AG09319 (cell line): ENCODE measurements around the gene KLF2.
A peak's percentile ranks its signal among the peaks of the same experiment; 100 is the strongest.

Experiments
- DNase-seq: peaks from one replicate; pipeline ENCODE4 v3.0.0-alpha.2; 2010; ENCODE audit warnings: low read depth; ENCODE audit errors: extremely low read depth
- TF ChIP-seq, protein P1 (sequence below): IDR thresholded peaks from 2 replicates; pipeline ENCODE4 v1.5.1; 2011; ENCODE audit warnings: low read depth, mild to moderate bottlenecking, inconsistent platforms, low read length, moderate library complexity

The KLF2 gene

GRCh38 chr19:16375936-16376185, 51.2 kb downstream of the KLF2 start:
- no peak for DNase-seq
- TF ChIP-seq, protein P1, sequence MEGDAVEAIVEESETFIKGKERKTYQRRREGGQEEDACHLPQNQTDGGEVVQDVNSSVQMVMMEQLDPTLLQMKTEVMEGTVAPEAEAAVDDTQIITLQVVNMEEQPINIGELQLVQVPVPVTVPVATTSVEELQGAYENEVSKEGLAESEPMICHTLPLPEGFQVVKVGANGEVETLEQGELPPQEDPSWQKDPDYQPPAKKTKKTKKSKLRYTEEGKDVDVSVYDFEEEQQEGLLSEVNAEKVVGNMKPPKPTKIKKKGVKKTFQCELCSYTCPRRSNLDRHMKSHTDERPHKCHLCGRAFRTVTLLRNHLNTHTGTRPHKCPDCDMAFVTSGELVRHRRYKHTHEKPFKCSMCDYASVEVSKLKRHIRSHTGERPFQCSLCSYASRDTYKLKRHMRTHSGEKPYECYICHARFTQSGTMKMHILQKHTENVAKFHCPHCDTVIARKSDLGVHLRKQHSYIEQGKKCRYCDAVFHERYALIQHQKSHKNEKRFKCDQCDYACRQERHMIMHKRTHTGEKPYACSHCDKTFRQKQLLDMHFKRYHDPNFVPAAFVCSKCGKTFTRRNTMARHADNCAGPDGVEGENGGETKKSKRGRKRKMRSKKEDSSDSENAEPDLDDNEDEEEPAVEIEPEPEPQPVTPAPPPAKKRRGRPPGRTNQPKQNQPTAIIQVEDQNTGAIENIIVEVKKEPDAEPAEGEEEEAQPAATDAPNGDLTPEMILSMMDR = no peak

- TF ChIP-seq, protein P1 = no peak
Measured at GRCh38 chr19:16376241-16376640, 51.6 kb downstream of the KLF2 start.

DNA sequence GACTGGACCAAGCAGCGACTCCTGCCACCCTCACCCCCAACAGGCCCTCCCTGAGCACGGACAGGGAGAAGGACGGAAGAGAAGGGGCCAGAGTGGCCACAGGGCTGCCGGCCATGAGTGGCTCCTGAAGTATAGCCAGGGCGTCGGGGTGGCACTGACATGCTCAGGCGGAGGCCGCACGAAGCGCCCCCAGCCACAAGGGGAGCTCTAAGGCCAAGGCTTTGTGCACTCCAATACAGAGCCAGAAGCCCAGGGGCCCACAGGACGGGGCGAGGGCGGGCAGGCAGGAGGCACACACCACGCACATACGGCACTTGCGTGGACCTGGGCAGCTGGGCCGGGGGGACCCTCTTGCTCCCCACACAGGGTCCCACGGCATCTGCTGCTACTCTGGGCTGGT, 52.0 kb downstream of the KLF2 start:
- TF ChIP-seq, protein P1 = peak; percentile 24
- DNase-seq = no peak

More at GRCh38 chr19:16376241-16376640, 51.6 kb downstream of the KLF2 start:
- no peak for DNase-seq

GRCh38 chr19:16377521-16377920, 52.9 kb downstream of the KLF2 start:
- DNase-seq = no peak
- TF ChIP-seq, protein P1 = no peak
